Uterus (tissue), 4 donors: ENCODE data around the gene AGTR1. TPM values are rescaled to one million over a fixed set of nuclear protein-coding genes. Genes with fewer than 3 reads are reported as not detected.

Source experiments
- DNase-seq, 2 donors: peaks; one replicate each; pipeline ENCODE4 v3.0.0-alpha.2; 2019 to 2020
- H3K27ac ChIP-seq, 2 donors: fragments of 200-600 bp; sonication (generic); 1 replicate in 1 of 2; 2 replicates in 1 of 2; pipeline ENCODE4 v1.5.1; 2016 to 2018
- H3K27me3 ChIP-seq, 2 donors: fragments of 200-600 bp; sonication (generic); one replicate each; pipeline ENCODE4 v1.5.1; 2018 to 2019; ENCODE audit warnings: control low read depth in 1 of 2
- H3K36me3 ChIP-seq, 2 donors: fragments of 200-600 bp; sonication (generic); one replicate each; pipeline ENCODE4 v1.5.1; 2019; ENCODE audit warnings: control low read depth in 1 of 2
- H3K4me1 ChIP-seq, 2 donors: fragments of 200-600 bp; sonication (generic); one replicate each; pipeline ENCODE4 v1.5.1; 2018 to 2019; ENCODE audit warnings: control low read depth in 1 of 2
- H3K4me3 ChIP-seq, 2 donors: fragments of 200-600 bp; sonication (generic); 1 replicate in 1 of 2; 2 replicates in 1 of 2; pipeline ENCODE4 v1.5.1; 2018 to 2019; ENCODE audit warnings: mild to moderate bottlenecking in 1 of 2
- H3K9me3 ChIP-seq, 2 donors: fragments of 200-600 bp; sonication (generic); one replicate each; pipeline ENCODE4 v1.5.1; 2019; ENCODE audit warnings: control low read depth in 1 of 2
- CTCF ChIP-seq, 4 experiments: fragments of 200-600 bp in 2 of 4; fragments of 450-650 bp in 2 of 4; sonication (generic) in 2 of 4; IDR thresholded peaks; one replicate each; pipeline ENCODE4 v1.5.1; 2016 to 2019; ENCODE audit warnings: antibody characterized with exemption in 4 of 4, mild to moderate bottlenecking in 2 of 4, moderate library complexity in 1 of 4
- POLR2A ChIP-seq, 2 donors: fragments of 450-650 bp; IDR thresholded peaks; one replicate each; pipeline ENCODE4 v1.6.1; 2016; ENCODE audit warnings: antibody characterized with exemption in 2 of 2, mild to moderate bottlenecking in 1 of 2, moderate library complexity in 1 of 2
- intact Hi-C: fragments of 100-400 bp; cut with DNase I; formaldehyde crosslinking; loops from one replicate; pipeline ENCODE4 v1.15.1; 2023; ENCODE audit warnings: low total_unique reads
- total RNA-seq, 4 donors: library from RNA; depleted of rRNA in 3 of 4; stranded (reverse); fragments of >200 nt in 3 of 4; gene quantifications; one replicate each; pipeline versions ENCODE4 v1.1.0 to v1.2.4, GENCODE V29; 2014 to 2023
- donor health status: DM: yes; HTN: yes; CAD: no.

Gene AGTR1
- total RNA-seq, 4 donors from 2014 or later: 5.4 to 41.2 (median 10.5) TPM

- TF ChIP-seq CTCF (IDR thresholded peaks at IDR 0.05) (no peak), POLR2A (IDR thresholded peaks at IDR 0.05) (no peak)
- H3K27ac ChIP-seq: no peak overlapping the region
- H3K27me3 ChIP-seq: no peaks in the 10 kb centered on the region
- no peaks in the 10 kb centered on the region for H3K4me1 ChIP-seq
- no peak overlapping the region for H3K4me3 ChIP-seq
- intact Hi-C loops: no loop called here
- no peak for DNase-seq
- no peaks in the 10 kb centered on the region for H3K9me3 ChIP-seq
- H3K36me3 ChIP-seq: no peaks in the 10 kb centered on the region
Measured at GRCh38 chr3:148757238-148758215, 59.8 kb downstream of the AGTR1 start.

DNA sequence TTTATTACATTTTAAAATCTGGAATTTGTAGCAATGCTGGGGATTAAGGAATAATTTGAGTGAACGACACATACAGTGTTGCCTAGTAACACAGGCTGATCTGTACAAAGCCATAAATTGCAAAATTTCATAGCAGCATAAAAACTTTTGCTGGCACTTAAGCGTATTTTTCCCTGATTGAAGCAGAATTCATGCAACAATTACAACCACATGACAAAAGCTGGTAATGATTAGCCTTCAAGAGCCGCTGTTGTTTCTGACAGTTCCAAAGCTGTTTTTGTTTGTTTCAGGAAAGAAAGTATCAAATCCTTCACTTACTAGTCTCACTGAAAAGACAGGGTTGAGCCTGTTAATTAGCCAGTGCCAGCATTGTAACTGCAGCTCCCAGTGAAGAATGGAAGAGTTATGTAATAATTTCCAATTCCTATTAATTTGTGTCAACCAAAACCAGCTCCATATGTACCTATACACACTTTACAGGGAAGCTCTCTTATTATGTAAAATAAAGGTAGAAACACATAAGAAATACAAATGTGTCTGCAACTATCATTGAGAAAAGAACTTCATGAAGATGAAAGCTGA lies 60.7 kb downstream of the AGTR1 start:
- no peak overlapping the region for H3K27ac ChIP-seq
- no peak overlapping the region for H3K4me3 ChIP-seq
- TF ChIP-seq POLR2A (IDR thresholded peaks at IDR 0.05) (no peak), CTCF (IDR thresholded peaks at IDR 0.05) (no peak)
- intact Hi-C loops: no loop called here
- no peaks in the 10 kb centered on the region for H3K9me3 ChIP-seq
- no peaks in the 10 kb centered on the region for H3K4me1 ChIP-seq
- no peaks in the 10 kb centered on the region for H3K27me3 ChIP-seq
- no peak for DNase-seq
- no peaks in the 10 kb centered on the region for H3K36me3 ChIP-seq

- no peak for DNase-seq
- H3K4me3 ChIP-seq: no peak overlapping the region
- no peak overlapping the region for H3K27ac ChIP-seq
- no peaks in the 10 kb centered on the region for H3K27me3 ChIP-seq
- H3K9me3 ChIP-seq: no peaks in the 10 kb centered on the region
- TF ChIP-seq POLR2A (IDR thresholded peaks at IDR 0.05): no peak
- no peak for TF ChIP-seq CTCF (IDR thresholded peaks at IDR 0.05)
- no peaks in the 10 kb centered on the region for H3K4me1 ChIP-seq
- H3K36me3 ChIP-seq: no peaks in the 10 kb centered on the region
- intact Hi-C loops: no loop called here
Measured at GRCh38 chr3:148759430-148759829, 61.7 kb downstream of the AGTR1 start.

DNA sequence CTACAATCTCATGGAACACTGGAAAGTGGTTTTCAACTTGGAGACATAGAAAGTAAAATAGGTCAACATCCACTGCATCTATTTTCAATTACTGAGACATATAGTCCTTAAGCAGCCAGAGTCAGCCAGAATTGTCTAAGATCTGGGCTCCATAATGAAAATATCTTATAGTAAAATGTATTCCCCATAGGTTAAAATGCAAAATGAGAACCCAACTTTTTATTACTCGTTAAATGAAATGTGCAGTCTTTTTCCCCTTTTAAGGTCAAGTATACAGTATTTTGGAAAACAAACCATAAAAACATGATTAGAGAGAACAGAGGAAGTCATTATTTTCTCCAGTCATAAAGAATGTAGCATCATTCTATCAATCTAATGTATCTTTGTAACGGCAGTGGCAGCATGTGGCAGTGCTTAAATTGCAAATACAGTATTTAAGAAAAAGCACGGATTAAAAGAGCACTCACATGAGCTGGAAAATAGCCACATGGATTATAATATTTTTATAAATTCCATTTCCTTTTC lies 65.5 kb downstream of the AGTR1 start:
- TF ChIP-seq POLR2A (IDR thresholded peaks at IDR 0.05) (no peak), CTCF (IDR thresholded peaks at IDR 0.05) (no peak)
- no peaks in the 10 kb centered on the region for H3K4me1 ChIP-seq
- intact Hi-C loops: no loop called here
- H3K9me3 ChIP-seq: no peaks in the 10 kb centered on the region
- H3K36me3 ChIP-seq: no peaks in the 10 kb centered on the region
- no peak for DNase-seq
- no peaks in the 10 kb centered on the region for H3K27me3 ChIP-seq
- no peak overlapping the region for H3K4me3 ChIP-seq
- H3K27ac ChIP-seq: no peak overlapping the region
